ENCODE data around the gene CLEC18B.
"Not testable (repeated sequence)": the region's sequence is repeated elsewhere in the genome, so short reads cannot be mapped to it uniquely, and the experiment has no call there.

DNA sequence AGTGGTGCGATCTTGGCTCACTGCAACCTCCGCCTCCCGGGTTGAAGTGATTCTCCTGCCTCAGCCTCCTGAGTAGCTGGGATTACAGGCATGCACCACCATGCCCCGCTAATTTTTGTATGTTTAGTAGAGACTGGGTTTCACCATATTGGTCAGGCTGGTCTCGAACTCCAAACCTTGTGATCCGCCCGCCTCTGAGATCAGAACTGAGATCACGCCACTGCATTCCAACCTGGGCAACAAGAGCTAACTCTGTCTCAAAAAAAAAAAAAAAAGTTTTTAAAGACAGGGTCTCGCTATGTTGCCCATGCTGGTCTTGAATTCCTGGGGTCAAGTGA, 47.5 kb downstream of the CLEC18B start:
- TF ChIP-seq, protein P1, sequence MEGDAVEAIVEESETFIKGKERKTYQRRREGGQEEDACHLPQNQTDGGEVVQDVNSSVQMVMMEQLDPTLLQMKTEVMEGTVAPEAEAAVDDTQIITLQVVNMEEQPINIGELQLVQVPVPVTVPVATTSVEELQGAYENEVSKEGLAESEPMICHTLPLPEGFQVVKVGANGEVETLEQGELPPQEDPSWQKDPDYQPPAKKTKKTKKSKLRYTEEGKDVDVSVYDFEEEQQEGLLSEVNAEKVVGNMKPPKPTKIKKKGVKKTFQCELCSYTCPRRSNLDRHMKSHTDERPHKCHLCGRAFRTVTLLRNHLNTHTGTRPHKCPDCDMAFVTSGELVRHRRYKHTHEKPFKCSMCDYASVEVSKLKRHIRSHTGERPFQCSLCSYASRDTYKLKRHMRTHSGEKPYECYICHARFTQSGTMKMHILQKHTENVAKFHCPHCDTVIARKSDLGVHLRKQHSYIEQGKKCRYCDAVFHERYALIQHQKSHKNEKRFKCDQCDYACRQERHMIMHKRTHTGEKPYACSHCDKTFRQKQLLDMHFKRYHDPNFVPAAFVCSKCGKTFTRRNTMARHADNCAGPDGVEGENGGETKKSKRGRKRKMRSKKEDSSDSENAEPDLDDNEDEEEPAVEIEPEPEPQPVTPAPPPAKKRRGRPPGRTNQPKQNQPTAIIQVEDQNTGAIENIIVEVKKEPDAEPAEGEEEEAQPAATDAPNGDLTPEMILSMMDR (IDR thresholded peaks at IDR 0.05), result not testable (repeated sequence)
- TF ChIP-seq POLR2A, EP300 (IDR thresholded peaks at IDR 0.05): not testable (repeated sequence)

Data from ovary (tissue), 3 donors.